Liver (tissue), 9 donors: ENCODE results near the gene IGF1R. TPM values are rescaled to one million over a fixed set of nuclear protein-coding genes. Genes with fewer than 3 reads are reported as not detected.

Experiments used
- DNase-seq: peaks from one replicate; pipeline ENCODE4 v3.0.0-alpha.2; 2017; ENCODE audit warnings: low spot score
- H3K27ac ChIP-seq, 2 donors: one replicate each; pipeline ENCODE4 v1.7.0; 2013; ENCODE audit warnings: inconsistent platforms in 2 of 2, low read length in 2 of 2, control low read depth in 1 of 2, low read depth in 1 of 2, mild to moderate bottlenecking in 1 of 2
- H3K27me3 ChIP-seq, 4 donors: one replicate each; pipeline versions ENCODE4 v1.6.1 to v1.7.0; 2013; ENCODE audit warnings: low read length in 3 of 4, inconsistent platforms in 1 of 4, mild to moderate bottlenecking in 1 of 4, moderate library complexity in 1 of 4; ENCODE audit not compliant: control insufficient read depth in 4 of 4, insufficient read depth in 4 of 4
- H3K36me3 ChIP-seq, 4 donors: one replicate each; pipeline versions ENCODE4 v1.6.1 to v1.7.0; 2013; ENCODE audit warnings: low read length in 3 of 4, mild to moderate bottlenecking in 3 of 4, low read depth in 1 of 4, moderate library complexity in 1 of 4; ENCODE audit not compliant: control insufficient read depth in 4 of 4, insufficient read depth in 3 of 4
- H3K4me1 ChIP-seq, 4 donors: one replicate each; pipeline versions ENCODE4 v1.6.1 to v1.7.0; 2013; ENCODE audit warnings: low read length in 3 of 4, mild to moderate bottlenecking in 3 of 4, moderate library complexity in 1 of 4; ENCODE audit not compliant: control insufficient read depth in 4 of 4, insufficient read depth in 4 of 4
- H3K4me3 ChIP-seq, 3 donors: one replicate each; pipeline versions ENCODE4 v1.6.1 to v1.7.0; 2013; ENCODE audit warnings: low read length in 3 of 3, control low read depth in 1 of 3, low read depth in 1 of 3, mild to moderate bottlenecking in 1 of 3
- H3K9ac ChIP-seq, 2 donors: one replicate each; pipeline ENCODE4 v1.7.0; 2013; ENCODE audit warnings: low read length in 2 of 2, mild to moderate bottlenecking in 2 of 2, moderate library complexity in 2 of 2, control low read depth in 1 of 2, low read depth in 1 of 2
- H3K9me3 ChIP-seq, 4 donors: one replicate each; pipeline versions ENCODE4 v1.6.1 to v1.7.0; 2013; ENCODE audit warnings: low read length in 3 of 4; ENCODE audit not compliant: control insufficient read depth in 4 of 4
- EGR1 ChIP-seq, 2 donors: IDR thresholded peaks; 2 replicates each; pipeline ENCODE4 v1.6.1; 2016 to 2018; ENCODE audit warnings: antibody characterized with exemption in 2 of 2, low read depth in 2 of 2
- FOXA1 ChIP-seq: IDR thresholded peaks from 2 replicates; pipeline ENCODE4 v1.6.1; 2016; ENCODE audit warnings: antibody characterized with exemption
- FOXA2 ChIP-seq: IDR thresholded peaks from 2 replicates; pipeline ENCODE4 v1.6.1; 2016; ENCODE audit warnings: antibody characterized with exemption
- GABPA ChIP-seq, 2 donors: IDR thresholded peaks in 1 of 2; conservative IDR thresholded peaks in 1 of 2; 2 replicates each; pipeline ENCODE4 v1.6.1; 2016; ENCODE audit warnings: antibody characterized with exemption in 2 of 2, mild to moderate bottlenecking in 1 of 2, moderate library complexity in 1 of 2
- HNF4A ChIP-seq, 2 donors: conservative IDR thresholded peaks; 2 replicates each; pipeline ENCODE4 v1.6.1; 2016; ENCODE audit warnings: antibody characterized with exemption in 2 of 2, mild to moderate bottlenecking in 2 of 2
- HNF4G ChIP-seq: IDR thresholded peaks from 2 replicates; pipeline ENCODE4 v1.6.1; 2016; ENCODE audit warnings: antibody characterized with exemption
- JUND ChIP-seq, 2 donors: IDR thresholded peaks; 2 replicates each; pipeline ENCODE4 v1.6.1; 2016; ENCODE audit warnings: antibody characterized with exemption in 2 of 2
- NR2F2 ChIP-seq: IDR thresholded peaks from 2 replicates; pipeline ENCODE4 v1.6.1; 2016; ENCODE audit warnings: antibody characterized with exemption
- RAD21 ChIP-seq, 2 donors: IDR thresholded peaks; 2 replicates each; pipeline ENCODE4 v1.6.1; 2016; ENCODE audit warnings: antibody characterized with exemption in 2 of 2, mild to moderate bottlenecking in 2 of 2
- RXRA ChIP-seq, 2 donors: IDR thresholded peaks; 2 replicates each; pipeline ENCODE4 v1.6.1; 2017 to 2018; ENCODE audit warnings: antibody characterized with exemption in 2 of 2, mild to moderate bottlenecking in 1 of 2
- SP1 ChIP-seq: IDR thresholded peaks from 2 replicates; pipeline ENCODE4 v1.6.1; 2018; ENCODE audit warnings: antibody characterized with exemption, mild to moderate bottlenecking
- TAF1 ChIP-seq: conservative IDR thresholded peaks from 2 replicates; pipeline ENCODE4 v1.6.1; 2016; ENCODE audit warnings: antibody characterized with exemption, mild to moderate bottlenecking
- YY1 ChIP-seq: IDR thresholded peaks from 2 replicates; pipeline ENCODE4 v1.6.1; 2016; ENCODE audit warnings: antibody characterized with exemption, mild to moderate bottlenecking
- WGBS: extraction: QIAGEN DNeasy Blood & Tissue Kit; methylation state at CpG from one replicate; pipeline ENCODE4 v1.1.7; 2013; 5-methylcytosine and 5-hydroxymethylcytosine counted together
- polyA plus RNA-seq, 2 donors: library from polyadenylated mRNA; stranded (reverse) in 1 of 2; unstranded in 1 of 2; fragments of 200-250 nt in 1 of 2; fragments of >200 nt in 1 of 2; fragmentation: Nextera tagmentation in 1 of 2; extraction: Ambion mirVana in 1 of 2; gene quantifications; one replicate each; pipeline versions ENCODE4 v1.2.1 to v1.2.3, GENCODE V29; 2013 to 2015
- total RNA-seq, 2 donors: library from RNA; depleted of rRNA; stranded (reverse); fragments of >200 nt; gene quantifications; one replicate each; pipeline ENCODE4 v1.2.3, GENCODE V29; 2014
- TF ChIP-seq, protein P1 (sequence below): fragments of 150-350 bp; IDR thresholded peaks from 2 replicates; pipeline ENCODE4 v1.5.1; 2017; ENCODE audit warnings: improper control_type of control experiment, low read depth, low read length; ENCODE audit not compliant: missing input control
- TF ChIP-seq, protein P2 (sequence below): IDR thresholded peaks from 2 replicates; pipeline ENCODE4 v1.6.1; 2016; ENCODE audit warnings: antibody characterized with exemption
- TF ChIP-seq, protein P3 (sequence below): IDR thresholded peaks from 2 replicates; pipeline ENCODE4 v1.6.1; 2016; ENCODE audit warnings: antibody characterized with exemption
- donor health status: healthy.
- donor health status: healthy.
- donor health status: healthy.
- donor health status: healthy.
- donor health status: healthy.

The IGF1R gene
- total and polyA plus RNA-seq, 4 donors: 0.69 to 10.3 (median 3.2) TPM

DNA sequence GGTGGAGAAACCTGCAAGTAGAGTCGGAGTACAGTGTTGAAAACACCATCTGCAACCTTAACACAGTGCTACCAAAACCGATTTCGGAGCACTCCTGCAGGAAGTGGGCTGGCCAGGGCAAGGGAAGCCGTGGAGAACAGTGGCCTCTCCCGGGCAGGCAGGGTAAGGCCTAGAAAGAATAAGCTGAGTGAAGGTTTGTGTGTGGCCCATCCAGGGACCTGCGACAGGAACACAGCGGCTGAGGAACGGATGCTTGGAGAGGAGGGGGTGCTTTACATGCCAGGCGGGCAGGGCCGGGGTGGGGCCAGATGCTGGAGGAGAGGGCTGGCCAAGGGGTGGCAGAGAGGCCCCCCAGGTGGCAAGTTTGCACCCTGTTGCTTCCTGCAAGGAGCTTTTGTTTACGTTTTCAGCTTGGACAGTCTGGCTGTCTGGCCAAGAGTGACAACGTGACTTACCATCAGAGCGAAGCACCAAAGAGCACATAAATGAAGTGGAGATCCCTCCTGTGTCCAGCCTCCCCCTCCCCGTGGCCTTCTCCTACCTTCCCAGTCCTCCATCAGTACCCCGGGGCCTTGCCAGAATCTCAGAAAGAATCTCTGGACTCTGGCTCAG is 202.7 kb downstream of the IGF1R start:
- H3K4me3 ChIP-seq: no peak overlapping the region
- 15% methylated on average over 15 of the region's 15 CpGs for WGBS
- H3K27ac ChIP-seq: peak overlapping the region in 1 of 2 donors; percentile 75
- no peaks in the 10 kb centered on the region for H3K36me3 ChIP-seq
- peaks cover 0 to 23% (median 6%) of the 10 kb centered on the region in 4 donors for H3K27me3 ChIP-seq
- DNase-seq: peak; percentile 72
- H3K9me3 ChIP-seq: no peaks in the 10 kb centered on the region
- peaks cover 0 to 5% (median 2%) of the 10 kb centered on the region in 4 donors for H3K4me1 ChIP-seq
- no peak overlapping the region for H3K9ac ChIP-seq
- no peak for TF ChIP-seq NR2F2
- TF ChIP-seq, protein P1, sequence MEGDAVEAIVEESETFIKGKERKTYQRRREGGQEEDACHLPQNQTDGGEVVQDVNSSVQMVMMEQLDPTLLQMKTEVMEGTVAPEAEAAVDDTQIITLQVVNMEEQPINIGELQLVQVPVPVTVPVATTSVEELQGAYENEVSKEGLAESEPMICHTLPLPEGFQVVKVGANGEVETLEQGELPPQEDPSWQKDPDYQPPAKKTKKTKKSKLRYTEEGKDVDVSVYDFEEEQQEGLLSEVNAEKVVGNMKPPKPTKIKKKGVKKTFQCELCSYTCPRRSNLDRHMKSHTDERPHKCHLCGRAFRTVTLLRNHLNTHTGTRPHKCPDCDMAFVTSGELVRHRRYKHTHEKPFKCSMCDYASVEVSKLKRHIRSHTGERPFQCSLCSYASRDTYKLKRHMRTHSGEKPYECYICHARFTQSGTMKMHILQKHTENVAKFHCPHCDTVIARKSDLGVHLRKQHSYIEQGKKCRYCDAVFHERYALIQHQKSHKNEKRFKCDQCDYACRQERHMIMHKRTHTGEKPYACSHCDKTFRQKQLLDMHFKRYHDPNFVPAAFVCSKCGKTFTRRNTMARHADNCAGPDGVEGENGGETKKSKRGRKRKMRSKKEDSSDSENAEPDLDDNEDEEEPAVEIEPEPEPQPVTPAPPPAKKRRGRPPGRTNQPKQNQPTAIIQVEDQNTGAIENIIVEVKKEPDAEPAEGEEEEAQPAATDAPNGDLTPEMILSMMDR: peak; percentile 60
- TF ChIP-seq HNF4G: no peak
- TF ChIP-seq GABPA (IDR thresholded peaks at IDR 0.05 in 1 of 2, conservative IDR thresholded peaks at IDR 0.05 in 1 of 2): no peak
- no peak for TF ChIP-seq HNF4A (conservative IDR thresholded peaks at IDR 0.05)
- TF ChIP-seq JUND (IDR thresholded peaks at IDR 0.05): no peak
- TF ChIP-seq RAD21 (IDR thresholded peaks at IDR 0.05): peak; percentile 81 to 88
- TF ChIP-seq FOXA1: no peak

DNA sequence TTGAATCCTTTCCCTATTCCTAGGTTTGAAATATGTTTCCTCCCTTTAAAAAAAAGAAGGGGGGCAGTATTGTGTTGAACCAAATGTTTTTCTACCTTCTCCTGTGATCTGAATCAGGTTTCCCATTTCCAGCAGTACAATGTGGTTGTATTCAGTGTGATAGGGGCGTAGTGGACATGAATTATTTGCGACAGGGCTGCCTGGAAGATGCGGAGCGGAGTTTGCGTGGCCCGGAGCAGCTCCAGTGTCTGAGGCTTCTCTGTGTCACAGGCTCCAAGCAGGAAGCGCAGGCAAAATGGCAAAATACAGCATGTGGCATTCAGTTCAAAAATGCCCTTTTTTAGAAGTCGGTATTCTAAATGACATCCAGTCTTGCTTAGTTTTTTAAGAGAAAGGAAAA is 204.8 kb downstream of the IGF1R start:
- DNase-seq: peak; percentile 88
- H3K4me1 ChIP-seq: peaks cover 0 to 5% (median 2%) of the 10 kb centered on the region in 4 donors
- H3K9me3 ChIP-seq: no peaks in the 10 kb centered on the region
- no peaks in the 10 kb centered on the region for H3K36me3 ChIP-seq
- no peak for TF ChIP-seq GABPA (IDR thresholded peaks at IDR 0.05 in 1 of 2, conservative IDR thresholded peaks at IDR 0.05 in 1 of 2)
- peak; percentile 25 to 37 for TF ChIP-seq RAD21 (IDR thresholded peaks at IDR 0.05)
- peak; percentile 47 for TF ChIP-seq SP1
- TF ChIP-seq, protein P1: no peak
- TF ChIP-seq NR2F2: no peak
- no peak for TF ChIP-seq HNF4G
- TF ChIP-seq, protein P2, sequence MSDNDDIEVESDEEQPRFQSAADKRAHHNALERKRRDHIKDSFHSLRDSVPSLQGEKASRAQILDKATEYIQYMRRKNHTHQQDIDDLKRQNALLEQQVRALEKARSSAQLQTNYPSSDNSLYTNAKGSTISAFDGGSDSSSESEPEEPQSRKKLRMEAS: no peak
- peak overlapping the region; percentile 43 to 60 for H3K9ac ChIP-seq
- peak overlapping the region; percentile 71 to 75 for H3K27ac ChIP-seq
- WGBS: 3% methylated on average over 8 of the region's 8 CpGs
- H3K27me3 ChIP-seq: peaks cover 0 to 9% (median 5%) of the 10 kb centered on the region in 4 donors
- peak overlapping the region in 1 of 3 donors; percentile 48 for H3K4me3 ChIP-seq

DNA sequence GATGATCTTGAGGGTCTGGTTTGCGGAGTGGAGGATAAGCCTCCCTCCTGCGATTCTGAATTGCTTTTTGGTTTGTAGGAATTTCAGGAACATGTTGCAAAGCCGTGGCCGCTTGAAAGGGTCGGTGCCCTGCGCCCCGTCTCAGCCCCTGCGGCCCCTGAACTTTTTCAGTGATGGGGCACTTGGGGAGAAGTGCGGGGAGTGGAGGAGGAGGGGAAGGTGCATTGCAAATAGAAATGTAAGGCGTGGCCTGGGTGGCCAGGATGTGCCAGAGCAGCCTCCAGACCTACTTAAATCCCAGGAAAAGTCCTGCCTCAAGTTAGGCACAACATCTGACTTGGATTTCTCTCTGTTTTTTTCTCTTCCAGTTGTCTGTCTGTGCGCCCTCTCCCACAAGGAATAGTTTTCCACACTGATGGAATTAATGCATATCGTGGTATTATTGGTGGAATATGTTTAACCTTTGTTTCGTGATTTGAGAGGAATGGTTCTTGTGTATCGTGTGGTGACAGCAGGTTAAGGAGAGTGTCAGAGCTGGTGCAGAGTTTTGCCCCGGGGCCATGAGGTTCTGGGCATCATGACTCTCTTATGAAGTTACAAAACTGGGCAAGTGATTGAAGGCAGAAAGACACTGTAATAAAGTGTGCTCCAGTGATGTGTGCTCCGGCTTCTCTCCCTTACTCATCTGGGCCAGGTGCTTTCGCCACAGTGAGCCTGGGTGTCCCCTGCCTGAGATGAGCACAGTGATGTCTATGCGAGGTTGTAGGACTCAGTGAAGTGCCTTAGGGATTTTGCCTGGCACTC is 205.5 kb downstream of the IGF1R start:
- no peak for DNase-seq
- H3K36me3 ChIP-seq: no peaks in the 10 kb centered on the region
- peaks cover 0 to 5% (median 2%) of the 10 kb centered on the region in 4 donors for H3K4me1 ChIP-seq
- no peak overlapping the region for H3K27ac ChIP-seq
- no peak overlapping the region for H3K4me3 ChIP-seq
- TF ChIP-seq RXRA (IDR thresholded peaks at IDR 0.05) (no peak), TAF1 (no peak), EGR1 (IDR thresholded peaks at IDR 0.05; ENCODE audit: low read depth in 2 of 2) (no peak), FOXA2 (no peak), RAD21 (IDR thresholded peaks at IDR 0.05) (no peak), HNF4G (no peak), YY1 (no peak), HNF4A (conservative IDR thresholded peaks at IDR 0.05) (no peak), GABPA (IDR thresholded peaks at IDR 0.05 in 1 of 2, conservative IDR thresholded peaks at IDR 0.05 in 1 of 2) (no peak)
- TF ChIP-seq, protein P2: no peak
- TF ChIP-seq, protein P3, sequence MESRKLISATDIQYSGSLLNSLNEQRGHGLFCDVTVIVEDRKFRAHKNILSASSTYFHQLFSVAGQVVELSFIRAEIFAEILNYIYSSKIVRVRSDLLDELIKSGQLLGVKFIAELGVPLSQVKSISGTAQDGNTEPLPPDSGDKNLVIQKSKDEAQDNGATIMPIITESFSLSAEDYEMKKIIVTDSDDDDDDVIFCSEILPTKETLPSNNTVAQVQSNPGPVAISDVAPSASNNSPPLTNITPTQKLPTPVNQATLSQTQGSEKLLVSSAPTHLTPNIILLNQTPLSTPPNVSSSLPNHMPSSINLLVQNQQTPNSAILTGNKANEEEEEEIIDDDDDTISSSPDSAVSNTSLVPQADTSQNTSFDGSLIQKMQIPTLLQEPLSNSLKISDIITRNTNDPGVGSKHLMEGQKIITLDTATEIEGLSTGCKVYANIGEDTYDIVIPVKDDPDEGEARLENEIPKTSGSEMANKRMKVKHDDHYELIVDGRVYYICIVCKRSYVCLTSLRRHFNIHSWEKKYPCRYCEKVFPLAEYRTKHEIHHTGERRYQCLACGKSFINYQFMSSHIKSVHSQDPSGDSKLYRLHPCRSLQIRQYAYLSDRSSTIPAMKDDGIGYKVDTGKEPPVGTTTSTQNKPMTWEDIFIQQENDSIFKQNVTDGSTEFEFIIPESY: no peak
- H3K9me3 ChIP-seq: no peaks in the 10 kb centered on the region
- H3K27me3 ChIP-seq: peaks cover 0 to 12% (median 5%) of the 10 kb centered on the region in 4 donors
- H3K9ac ChIP-seq: no peak overlapping the region
- 54% methylated on average over 18 of the region's 18 CpGs for WGBS
